Loucy (cell line): ENCODE measurements around the gene S100A8.

Source experiments
- H2AFZ ChIP-seq: fragments of 200-600 bp; sonication (generic); 2 replicates; pipeline ENCODE4 v1.6.0; 2016; ENCODE audit warnings: antibody characterized with exemption, mild to moderate bottlenecking, low read length, moderate library complexity
- H3F3A ChIP-seq: fragments of 200-600 bp; 2 replicates; pipeline ENCODE4 v1.6.0; 2016; ENCODE audit warnings: antibody characterized with exemption, low read depth, mild to moderate bottlenecking
- H3K27me3 ChIP-seq: fragments of 200-600 bp; sonication (generic); 2 replicates; pipeline ENCODE4 v1.6.1; 2014; ENCODE audit warnings: low read length, mild to moderate bottlenecking; ENCODE audit not compliant: insufficient read depth, poor library complexity, severe bottlenecking
- H3K36me3 ChIP-seq: fragments of 200-600 bp; sonication (generic); 2 replicates; pipeline ENCODE4 v1.6.1; 2016; ENCODE audit warnings: low read length; ENCODE audit not compliant: insufficient read depth
- H3K4me1 ChIP-seq: fragments of 200-600 bp; sonication (generic); 2 replicates; pipeline ENCODE4 v1.5.1; 2014; ENCODE audit warnings: low read length, mild to moderate bottlenecking; ENCODE audit not compliant: insufficient read depth, poor library complexity, severe bottlenecking
- H3K4me2 ChIP-seq: fragments of 200-600 bp; sonication (generic); 2 replicates; pipeline ENCODE4 v1.6.0; 2014; ENCODE audit warnings: antibody characterized with exemption, low read length, low read depth, mild to moderate bottlenecking; ENCODE audit not compliant: poor library complexity, severe bottlenecking
- H3K4me3 ChIP-seq: fragments of 200-600 bp; sonication (generic); 2 replicates; pipeline ENCODE4 v1.5.1; 2014; ENCODE audit warnings: low read length, mild to moderate bottlenecking, mixed read lengths; ENCODE audit not compliant: poor library complexity, severe bottlenecking
- H3K79me2 ChIP-seq: fragments of 200-600 bp; sonication (generic); 2 replicates; pipeline ENCODE4 v1.6.1; 2014; ENCODE audit warnings: low read length; ENCODE audit not compliant: insufficient read depth
- H3K9ac ChIP-seq: fragments of 200-600 bp; sonication (generic); 2 replicates; pipeline ENCODE4 v1.6.0; 2014; ENCODE audit warnings: mild to moderate bottlenecking, low read depth, low read length, moderate library complexity; ENCODE audit not compliant: poor library complexity, severe bottlenecking
- H3K9me2 ChIP-seq: fragments of 200-600 bp; sonication (generic); replicated peaks from 2 replicates; pipeline ENCODE4 v1.6.1; 2016; ENCODE audit warnings: low read depth, low read length, mixed read lengths
- H3K9me3 ChIP-seq: fragments of 200-600 bp; sonication (generic); 2 replicates; pipeline ENCODE4 v1.6.1; 2014; ENCODE audit warnings: mild to moderate bottlenecking, antibody characterized with exemption, low read length, low read depth; ENCODE audit not compliant: insufficient read depth
- H4K20me1 ChIP-seq: fragments of 200-600 bp; sonication (generic); 2 replicates; pipeline ENCODE4 v1.6.0; 2014; ENCODE audit warnings: antibody characterized with exemption, low read length, mild to moderate bottlenecking; ENCODE audit not compliant: insufficient read depth, poor library complexity, severe bottlenecking
- EZH2phosphoT487 ChIP-seq: fragments of 200-600 bp; IDR thresholded peaks from 2 replicates; pipeline ENCODE4 v1.6.1; 2018; ENCODE audit warnings: antibody characterized with exemption, mild to moderate bottlenecking, moderate library complexity, borderline replicate concordance
- TF ChIP-seq, protein P1 (sequence below): fragments of 200-600 bp; sonication (generic); conservative IDR thresholded peaks from 2 replicates; pipeline ENCODE4 v1.5.1; 2014; ENCODE audit warnings: mild to moderate bottlenecking, antibody characterized with exemption, low read length

The S100A8 gene

DNA sequence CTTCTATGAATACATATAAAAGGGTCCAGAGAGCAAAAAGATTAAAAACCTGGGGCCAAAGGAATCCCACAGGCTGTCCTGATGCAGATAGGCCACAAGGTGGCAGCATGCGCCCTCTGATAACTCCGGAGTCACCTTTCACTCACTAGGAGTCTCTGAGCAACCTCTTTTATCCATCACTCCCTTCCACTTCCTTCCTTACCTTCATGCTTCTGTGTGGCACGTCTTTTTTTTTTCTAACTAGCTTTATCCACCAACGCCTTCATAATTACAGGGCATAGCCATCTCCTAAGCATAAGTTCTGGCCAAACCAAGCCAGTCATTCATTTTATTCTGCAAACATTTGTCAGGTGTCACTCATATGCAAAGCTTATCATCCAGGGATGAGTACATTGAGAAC is 38.4 kb downstream of the S100A8 start:
- Histone ChIP-seq H3K9ac (no peak overlapping the region), H4K20me1 (no peaks in the 10 kb centered on the region), H3K4me1 (peaks cover 5% of the 10 kb centered on the region), H3F3A (no peaks in the 10 kb centered on the region), H2AFZ (no peak overlapping the region), H3K9me2 (no peaks in the 10 kb centered on the region), H3K4me2 (no peak overlapping the region), H3K27me3 (no peaks in the 10 kb centered on the region), H3K36me3 (no peaks in the 10 kb centered on the region), H3K79me2 (no peaks in the 10 kb centered on the region), H3K4me3 (no peak overlapping the region), H3K9me3 (no peaks in the 10 kb centered on the region)
- TF ChIP-seq EZH2phosphoT487, result no peak
- TF ChIP-seq, protein P1, sequence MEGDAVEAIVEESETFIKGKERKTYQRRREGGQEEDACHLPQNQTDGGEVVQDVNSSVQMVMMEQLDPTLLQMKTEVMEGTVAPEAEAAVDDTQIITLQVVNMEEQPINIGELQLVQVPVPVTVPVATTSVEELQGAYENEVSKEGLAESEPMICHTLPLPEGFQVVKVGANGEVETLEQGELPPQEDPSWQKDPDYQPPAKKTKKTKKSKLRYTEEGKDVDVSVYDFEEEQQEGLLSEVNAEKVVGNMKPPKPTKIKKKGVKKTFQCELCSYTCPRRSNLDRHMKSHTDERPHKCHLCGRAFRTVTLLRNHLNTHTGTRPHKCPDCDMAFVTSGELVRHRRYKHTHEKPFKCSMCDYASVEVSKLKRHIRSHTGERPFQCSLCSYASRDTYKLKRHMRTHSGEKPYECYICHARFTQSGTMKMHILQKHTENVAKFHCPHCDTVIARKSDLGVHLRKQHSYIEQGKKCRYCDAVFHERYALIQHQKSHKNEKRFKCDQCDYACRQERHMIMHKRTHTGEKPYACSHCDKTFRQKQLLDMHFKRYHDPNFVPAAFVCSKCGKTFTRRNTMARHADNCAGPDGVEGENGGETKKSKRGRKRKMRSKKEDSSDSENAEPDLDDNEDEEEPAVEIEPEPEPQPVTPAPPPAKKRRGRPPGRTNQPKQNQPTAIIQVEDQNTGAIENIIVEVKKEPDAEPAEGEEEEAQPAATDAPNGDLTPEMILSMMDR, result peak; percentile 89

DNA sequence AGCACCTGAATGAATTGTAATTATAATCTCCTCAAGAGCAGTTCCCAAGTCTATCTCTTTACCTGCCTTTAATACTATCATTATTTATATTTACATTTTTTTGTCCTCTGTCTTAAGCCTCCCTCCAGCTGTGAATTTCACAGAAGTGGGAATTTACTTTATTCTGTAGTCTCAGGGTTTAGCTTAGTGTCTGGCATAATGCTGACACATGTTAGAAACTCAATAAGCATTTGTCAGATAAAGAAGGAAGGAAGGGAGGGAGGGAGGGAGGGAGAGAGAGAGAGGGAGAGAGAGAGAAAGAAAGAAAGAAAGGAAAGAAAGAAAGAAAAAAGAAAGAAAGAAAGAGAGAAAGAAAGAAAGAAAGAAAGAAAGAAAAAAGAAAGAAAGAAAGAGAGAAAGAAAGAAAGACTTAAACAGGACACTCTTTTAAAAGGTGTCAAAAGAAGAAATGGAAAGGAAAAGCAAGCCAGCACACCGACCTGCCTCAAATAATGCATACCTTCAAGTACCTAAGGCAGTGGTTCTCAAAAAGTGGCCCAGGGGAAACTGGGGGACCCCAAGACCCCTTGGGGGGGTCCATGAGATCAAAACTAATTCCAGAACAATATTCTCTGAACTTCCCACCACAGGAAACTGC is 40.4 kb downstream of the S100A8 start:
- H3K36me3 ChIP-seq, result no peaks in the 10 kb centered on the region
- no peak overlapping the region for H3K4me2 ChIP-seq
- no peak overlapping the region for H3K9ac ChIP-seq
- no peaks in the 10 kb centered on the region for H3K27me3 ChIP-seq
- TF ChIP-seq, protein P1, result no peak
- no peak for TF ChIP-seq EZH2phosphoT487
- H3K9me2 ChIP-seq, result no peaks in the 10 kb centered on the region
- H3K79me2 ChIP-seq, result no peaks in the 10 kb centered on the region
- H3F3A ChIP-seq, result no peaks in the 10 kb centered on the region
- no peaks in the 10 kb centered on the region for H4K20me1 ChIP-seq
- H3K4me1 ChIP-seq, result peaks cover 18% of the 10 kb centered on the region
- no peaks in the 10 kb centered on the region for H3K9me3 ChIP-seq
- H2AFZ ChIP-seq, result no peak overlapping the region
- H3K4me3 ChIP-seq, result no peak overlapping the region

DNA sequence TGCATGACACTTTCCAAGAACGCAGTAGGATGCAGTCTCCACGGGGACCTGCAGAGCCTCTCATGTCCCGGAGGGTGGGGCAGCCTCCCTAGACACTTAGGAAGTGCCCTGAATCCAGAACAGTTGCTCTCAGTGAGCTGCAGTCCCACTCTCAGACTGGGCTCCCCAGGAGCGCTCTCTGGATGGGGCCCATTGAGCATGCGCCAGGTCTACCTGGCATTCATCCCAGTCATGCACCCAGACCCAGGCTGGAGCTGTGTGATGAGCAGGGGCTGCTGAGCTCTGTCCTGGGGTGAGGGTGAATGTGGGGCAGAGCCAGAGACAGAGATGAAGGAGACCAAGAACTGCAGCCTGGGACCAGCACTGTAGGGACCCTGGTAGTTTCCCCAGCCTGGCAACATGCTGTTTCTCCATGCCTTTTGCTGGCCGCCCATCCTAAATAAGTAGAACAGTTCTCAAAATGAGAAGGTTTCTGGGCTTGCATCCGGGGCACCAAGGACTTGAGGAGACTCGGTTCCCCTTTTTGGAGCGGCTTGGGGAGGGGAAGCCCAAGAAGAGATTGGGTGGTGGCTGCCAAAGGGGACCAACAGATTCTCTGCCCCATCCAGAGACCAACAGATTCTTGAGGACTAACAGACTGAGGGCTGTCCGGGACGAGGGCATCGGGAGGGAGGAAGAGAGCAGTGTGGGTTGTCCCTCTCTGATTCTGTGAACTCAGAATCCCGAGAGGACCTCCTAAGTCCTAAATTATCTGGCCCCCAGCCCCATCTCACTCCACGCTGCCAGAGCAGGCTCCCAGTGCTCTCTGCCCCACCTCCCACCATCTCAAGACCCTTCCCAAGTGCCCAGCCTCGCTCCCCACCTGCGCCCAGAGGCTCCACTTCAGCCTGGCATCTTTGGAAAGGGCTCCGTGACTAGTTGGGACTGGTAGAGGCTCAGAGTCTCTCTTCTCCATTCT is 41.2 kb downstream of the S100A8 start:
- no peaks in the 10 kb centered on the region for H3F3A ChIP-seq
- H3K9me3 ChIP-seq, result no peaks in the 10 kb centered on the region
- no peak overlapping the region for H3K4me3 ChIP-seq
- TF ChIP-seq, protein P1, result no peak
- no peak for TF ChIP-seq EZH2phosphoT487
- no peak overlapping the region for H3K9ac ChIP-seq
- no peak overlapping the region for H3K4me2 ChIP-seq
- no peaks in the 10 kb centered on the region for H4K20me1 ChIP-seq
- H3K79me2 ChIP-seq, result no peaks in the 10 kb centered on the region
- no peaks in the 10 kb centered on the region for H3K36me3 ChIP-seq
- H3K27me3 ChIP-seq, result no peaks in the 10 kb centered on the region
- peaks cover 26% of the 10 kb centered on the region for H3K4me1 ChIP-seq
- no peak overlapping the region for H2AFZ ChIP-seq
- no peaks in the 10 kb centered on the region for H3K9me2 ChIP-seq
